ENCODE results near the gene SIPA1L2. TPM values are rescaled to one million over a fixed set of nuclear protein-coding genes. Genes with fewer than 3 reads are reported as not detected.
A peak's percentile ranks its signal among the peaks of the same experiment; 100 is the strongest.

Gene SIPA1L2
- total RNA-seq, 1 donor from 2014 or later: 41.0 TPM

DNA sequence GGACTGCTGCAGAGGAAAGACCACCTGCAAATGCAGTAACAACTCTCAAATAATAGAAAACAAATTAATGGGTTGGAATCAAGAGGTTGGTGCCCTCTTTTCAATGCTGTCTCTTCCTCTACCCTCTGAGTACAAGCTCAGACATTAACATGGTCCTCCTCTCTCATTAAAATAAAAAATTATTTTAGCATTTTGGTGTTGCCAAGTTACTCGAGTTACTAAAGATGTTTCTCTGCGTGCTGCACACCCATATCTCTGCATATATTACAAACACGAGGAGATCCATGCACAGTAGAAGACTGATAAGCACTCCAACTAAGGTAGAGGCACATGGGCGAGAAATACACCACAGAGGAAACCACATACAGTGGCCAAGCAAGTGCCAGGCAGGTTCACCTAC, 21.5 kb downstream of the SIPA1L2 start:
- H3K36me3 Mint-ChIP-seq (ENCODE audit: insufficient read depth): peaks cover 20% of the 10 kb centered on the region
- no peaks in the 10 kb centered on the region for H3K27me3 Mint-ChIP-seq
- peaks cover 8% of the 10 kb centered on the region for H3K4me1 Mint-ChIP-seq (ENCODE audit: low read depth)
- peaks cover 3% of the 10 kb centered on the region for H3K9me3 Mint-ChIP-seq (ENCODE audit: low read depth)
- no peak for DNase-seq (ENCODE audit: low spot score, unreplicated experiment)
- no peak overlapping the region for H3K4me3 Mint-ChIP-seq (ENCODE audit: low read depth)
- TF ChIP-seq CTCF (IDR thresholded peaks at IDR 0.05; ENCODE audit: unreplicated experiment): no peak
- H3K27ac Mint-ChIP-seq: peak overlapping the region; percentile 58

- Mint-ChIP-seq H3K9me3 (ENCODE audit: low read depth) (peaks cover 3% of the 10 kb centered on the region), H3K4me3 (ENCODE audit: low read depth) (no peak overlapping the region), H3K27me3 (no peaks in the 10 kb centered on the region), H3K36me3 (ENCODE audit: insufficient read depth) (peaks cover 13% of the 10 kb centered on the region), H3K4me1 (ENCODE audit: low read depth) (peaks cover 18% of the 10 kb centered on the region), H3K27ac (no peak overlapping the region)
- DNase-seq (ENCODE audit: low spot score, unreplicated experiment): no peak
- peak; percentile 25 for TF ChIP-seq CTCF (IDR thresholded peaks at IDR 0.05; ENCODE audit: unreplicated experiment)
Measured at GRCh38 chr1:232602622-232603021, 27.3 kb downstream of the SIPA1L2 start.

- DNase-seq (ENCODE audit: low spot score, unreplicated experiment): no peak
- H3K4me3 Mint-ChIP-seq (ENCODE audit: low read depth): no peak overlapping the region
- H3K9me3 Mint-ChIP-seq (ENCODE audit: low read depth): peaks cover 3% of the 10 kb centered on the region
- H3K4me1 Mint-ChIP-seq (ENCODE audit: low read depth): peaks cover 25% of the 10 kb centered on the region
- peaks cover 11% of the 10 kb centered on the region for H3K36me3 Mint-ChIP-seq (ENCODE audit: insufficient read depth)
- no peaks in the 10 kb centered on the region for H3K27me3 Mint-ChIP-seq
- TF ChIP-seq CTCF (IDR thresholded peaks at IDR 0.05; ENCODE audit: unreplicated experiment): no peak
- H3K27ac Mint-ChIP-seq: peak overlapping the region; percentile 70
Measured at GRCh38 chr1:232600424-232601258, 29.3 kb downstream of the SIPA1L2 start.

DNA sequence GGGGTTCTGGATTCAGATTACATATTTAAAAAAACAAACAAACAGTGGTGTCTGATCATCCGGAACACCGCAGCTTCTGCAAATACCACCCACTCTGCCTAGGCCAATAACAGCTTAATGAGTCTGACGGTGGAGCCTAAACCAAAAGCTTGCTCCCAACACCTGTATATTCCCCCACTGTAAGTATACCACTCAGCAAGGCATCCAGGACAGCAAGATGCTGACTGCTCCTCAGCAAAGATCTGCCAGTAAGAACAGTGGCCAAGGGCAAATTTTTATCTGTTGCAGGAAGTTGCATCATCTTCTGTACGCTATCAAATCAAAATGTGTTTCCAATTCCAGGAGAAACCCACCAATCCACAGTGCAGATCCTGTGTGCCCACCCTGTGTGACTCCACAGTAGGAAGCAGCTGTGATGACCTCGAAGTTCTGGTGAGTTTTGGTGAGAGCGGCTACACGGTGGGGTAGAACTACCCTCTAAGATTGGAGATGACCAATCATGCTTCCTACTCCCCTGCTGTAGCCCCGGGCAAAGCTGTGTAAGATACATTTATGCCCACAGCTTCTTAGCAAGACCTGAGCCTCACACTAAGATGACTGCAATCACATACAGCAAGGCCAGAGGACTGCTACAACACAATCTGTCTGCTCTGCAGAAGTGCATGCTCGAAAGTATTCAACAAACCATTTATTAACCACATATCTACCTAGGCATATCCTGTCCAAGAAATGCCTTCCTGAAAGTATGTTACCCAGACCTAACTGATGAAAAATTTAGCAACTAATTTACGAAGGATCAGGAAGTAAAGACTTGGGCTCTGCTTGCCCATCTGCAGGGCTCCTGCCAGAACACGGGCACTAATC, 30.5 kb downstream of the SIPA1L2 start:
- Mint-ChIP-seq H3K9me3 (ENCODE audit: low read depth) (peaks cover 3% of the 10 kb centered on the region), H3K36me3 (ENCODE audit: insufficient read depth) (peaks cover 5% of the 10 kb centered on the region), H3K4me1 (ENCODE audit: low read depth) (peaks cover 35% of the 10 kb centered on the region), H3K4me3 (ENCODE audit: low read depth) (no peak overlapping the region), H3K27me3 (no peaks in the 10 kb centered on the region), H3K27ac (no peak overlapping the region)
- no peak for TF ChIP-seq CTCF (IDR thresholded peaks at IDR 0.05; ENCODE audit: unreplicated experiment)
- no peak for DNase-seq (ENCODE audit: low spot score, unreplicated experiment)

DNA sequence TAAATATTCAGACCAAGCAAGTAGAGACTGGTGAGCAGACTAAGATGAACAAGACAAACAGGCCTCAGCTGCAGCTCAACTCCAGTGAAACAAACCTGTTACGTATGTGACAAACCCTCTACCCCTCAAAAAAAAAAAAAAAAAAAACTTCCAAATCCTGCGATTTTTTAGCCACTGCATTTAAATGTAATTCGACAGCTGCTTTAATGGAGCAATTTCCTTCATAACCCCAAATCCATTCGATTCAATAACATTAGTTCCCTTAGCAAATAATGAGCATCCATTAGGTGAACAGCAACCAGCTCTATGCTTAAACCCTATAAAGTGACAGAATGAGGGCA, 31.1 kb downstream of the SIPA1L2 start:
- Mint-ChIP-seq H3K27me3 (no peaks in the 10 kb centered on the region), H3K4me3 (ENCODE audit: low read depth) (no peak overlapping the region), H3K36me3 (ENCODE audit: insufficient read depth) (peaks cover 2% of the 10 kb centered on the region), H3K9me3 (ENCODE audit: low read depth) (no peaks in the 10 kb centered on the region), H3K27ac (peak overlapping the region; percentile 69), H3K4me1 (ENCODE audit: low read depth) (peaks cover 40% of the 10 kb centered on the region)
- DNase-seq (ENCODE audit: low spot score, unreplicated experiment): no peak
- no peak for TF ChIP-seq CTCF (IDR thresholded peaks at IDR 0.05; ENCODE audit: unreplicated experiment)
